ENCODE results near the gene C21orf58. TPM values are rescaled to one million over a fixed set of nuclear protein-coding genes. Genes with fewer than 3 reads are reported as not detected.

C21orf58 gene
- total RNA-seq, 4 donors from 2014 or later = 0.44 to 2.4 (median 0.91) TPM

- ATAC-seq (ENCODE audit: low FRiP score) (no peak), DNase-seq (ENCODE audit: low spot score) (no peak)
- TF ChIP-seq, protein P1, sequence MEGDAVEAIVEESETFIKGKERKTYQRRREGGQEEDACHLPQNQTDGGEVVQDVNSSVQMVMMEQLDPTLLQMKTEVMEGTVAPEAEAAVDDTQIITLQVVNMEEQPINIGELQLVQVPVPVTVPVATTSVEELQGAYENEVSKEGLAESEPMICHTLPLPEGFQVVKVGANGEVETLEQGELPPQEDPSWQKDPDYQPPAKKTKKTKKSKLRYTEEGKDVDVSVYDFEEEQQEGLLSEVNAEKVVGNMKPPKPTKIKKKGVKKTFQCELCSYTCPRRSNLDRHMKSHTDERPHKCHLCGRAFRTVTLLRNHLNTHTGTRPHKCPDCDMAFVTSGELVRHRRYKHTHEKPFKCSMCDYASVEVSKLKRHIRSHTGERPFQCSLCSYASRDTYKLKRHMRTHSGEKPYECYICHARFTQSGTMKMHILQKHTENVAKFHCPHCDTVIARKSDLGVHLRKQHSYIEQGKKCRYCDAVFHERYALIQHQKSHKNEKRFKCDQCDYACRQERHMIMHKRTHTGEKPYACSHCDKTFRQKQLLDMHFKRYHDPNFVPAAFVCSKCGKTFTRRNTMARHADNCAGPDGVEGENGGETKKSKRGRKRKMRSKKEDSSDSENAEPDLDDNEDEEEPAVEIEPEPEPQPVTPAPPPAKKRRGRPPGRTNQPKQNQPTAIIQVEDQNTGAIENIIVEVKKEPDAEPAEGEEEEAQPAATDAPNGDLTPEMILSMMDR (IDR thresholded peaks at IDR 0.05) = no peak
Observed at GRCh38 chr21:46273341-46273740, 50.3 kb downstream of the C21orf58 start.

DNA sequence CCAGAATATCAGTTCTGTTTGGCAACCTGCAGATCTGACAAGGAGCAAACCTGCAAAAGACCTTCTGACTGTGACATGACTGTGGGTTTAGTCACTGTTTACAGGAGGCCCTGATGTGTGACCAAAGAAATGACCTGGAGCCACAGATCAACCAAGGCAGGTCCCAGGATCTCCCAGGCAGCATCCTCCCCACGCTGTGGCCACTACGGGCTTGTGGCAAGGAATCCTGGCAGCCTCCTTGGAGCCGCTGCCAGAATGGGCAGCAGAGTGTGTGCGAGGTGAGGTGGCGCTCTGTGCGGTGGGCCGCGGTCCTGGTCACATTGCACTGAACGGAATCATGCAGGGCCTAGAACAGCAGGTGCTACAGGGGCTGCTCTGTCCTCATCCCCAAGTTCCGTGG lies 54.2 kb downstream of the C21orf58 start:
- no peak for ATAC-seq (ENCODE audit: low FRiP score)
- TF ChIP-seq, protein P1 (IDR thresholded peaks at IDR 0.05) = no peak

GRCh38 chr21:46268371-46268770 lies 55.3 kb downstream of the C21orf58 start:
- no peak for DNase-seq (ENCODE audit: low spot score)
- no peak for ATAC-seq (ENCODE audit: low FRiP score)
- TF ChIP-seq, protein P1 (IDR thresholded peaks at IDR 0.05) = no peak

More for the DNA sequence above, 54.2 kb downstream of the C21orf58 start:
- DNase-seq (ENCODE audit: low spot score) = no peak

DNA sequence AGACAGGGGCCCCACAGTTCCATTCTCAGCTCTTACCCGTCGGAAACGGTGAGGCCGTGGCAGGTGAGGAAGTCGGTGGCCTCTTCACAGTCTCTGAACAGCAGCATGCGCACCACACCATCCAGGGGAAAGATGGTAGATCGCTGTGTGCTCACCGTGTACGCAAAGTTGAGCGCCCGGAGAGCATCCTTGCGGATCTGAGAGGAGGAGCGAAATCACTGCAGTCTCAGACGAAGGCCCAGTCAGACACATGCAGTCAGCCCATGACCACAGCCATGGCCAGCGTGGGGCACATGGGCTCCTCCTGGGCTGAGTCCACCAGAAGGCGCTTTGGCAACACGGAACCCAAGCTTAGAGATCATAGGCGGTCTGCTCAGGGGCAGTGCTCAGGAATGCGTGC lies 56.7 kb downstream of the C21orf58 start:
- no peak for DNase-seq (ENCODE audit: low spot score)
- TF ChIP-seq, protein P1 (IDR thresholded peaks at IDR 0.05) = no peak
- no peak for ATAC-seq (ENCODE audit: low FRiP score)

DNA sequence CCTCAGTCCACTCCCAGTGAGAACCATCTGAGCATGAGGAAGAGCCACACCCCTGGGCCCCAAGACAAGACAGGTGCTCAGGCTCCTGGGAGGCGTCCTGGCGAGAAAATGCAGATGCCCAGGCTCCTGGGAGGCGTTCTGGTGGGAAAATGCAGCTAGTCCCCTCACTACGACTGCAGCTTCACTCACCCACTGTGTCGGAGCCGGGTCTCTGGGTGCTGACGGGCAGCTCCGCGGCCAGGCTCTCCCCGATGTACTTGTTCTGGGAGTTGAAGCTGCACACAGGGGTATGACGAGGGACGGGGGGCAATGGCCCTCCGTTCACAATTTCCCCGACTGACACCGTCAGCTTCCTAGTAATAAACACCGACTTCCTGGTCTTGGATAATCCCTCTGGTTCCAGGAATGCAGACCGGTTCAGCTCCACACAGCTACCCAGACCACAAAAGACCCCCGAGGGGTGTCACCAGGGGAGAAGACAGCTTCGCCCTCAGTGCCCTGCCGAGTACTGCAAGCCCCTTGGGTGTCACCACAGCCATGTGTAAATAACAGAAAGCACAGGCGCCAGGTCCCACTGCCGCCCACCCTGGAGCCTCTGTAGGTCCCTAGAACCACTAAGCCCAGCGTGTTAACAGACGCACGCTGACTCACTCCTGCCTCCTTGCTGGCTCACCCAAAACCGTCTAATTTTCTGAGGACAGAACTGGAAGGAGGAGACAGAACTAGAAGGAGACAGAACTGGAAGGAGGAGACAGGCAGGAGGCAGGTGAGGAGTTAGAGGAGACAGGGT lies 57.7 kb downstream of the C21orf58 start:
- no peak for ATAC-seq (ENCODE audit: low FRiP score)
- no peak for DNase-seq (ENCODE audit: low spot score)
- TF ChIP-seq, protein P1 (IDR thresholded peaks at IDR 0.05) = no peak

GRCh38 chr21:46264690-46265144 lies 59.0 kb downstream of the C21orf58 start:
- ATAC-seq (ENCODE audit: low FRiP score) (peak; percentile 37), DNase-seq (ENCODE audit: low spot score) (no peak)
- TF ChIP-seq, protein P1 (IDR thresholded peaks at IDR 0.05) = no peak
